ENCODE measurements around the gene OAS1. TPM values are rescaled to one million over a fixed set of nuclear protein-coding genes. Genes with fewer than 3 reads are reported as not detected.
"Not testable (repeated sequence)": the region's sequence is repeated elsewhere in the genome, so short reads cannot be mapped to it uniquely, and the experiment has no call there.

OAS1 gene
- total RNA-seq, 1 donor from 2014 or later, result 14.0 TPM

- DNase-seq (ENCODE audit: low read depth), result peak; percentile 53
Measured at GRCh38 chr12:112900298-112901145, 6.2 kb upstream of the OAS1 start.

GRCh38 chr12:112901271-112901670 is 5.5 kb upstream of the OAS1 start:
- peak; percentile 47 for DNase-seq (ENCODE audit: low read depth)

- no peak for DNase-seq (ENCODE audit: low read depth)
Measured at GRCh38 chr12:112904571-112904970, 2.2 kb upstream of the OAS1 start.

DNA sequence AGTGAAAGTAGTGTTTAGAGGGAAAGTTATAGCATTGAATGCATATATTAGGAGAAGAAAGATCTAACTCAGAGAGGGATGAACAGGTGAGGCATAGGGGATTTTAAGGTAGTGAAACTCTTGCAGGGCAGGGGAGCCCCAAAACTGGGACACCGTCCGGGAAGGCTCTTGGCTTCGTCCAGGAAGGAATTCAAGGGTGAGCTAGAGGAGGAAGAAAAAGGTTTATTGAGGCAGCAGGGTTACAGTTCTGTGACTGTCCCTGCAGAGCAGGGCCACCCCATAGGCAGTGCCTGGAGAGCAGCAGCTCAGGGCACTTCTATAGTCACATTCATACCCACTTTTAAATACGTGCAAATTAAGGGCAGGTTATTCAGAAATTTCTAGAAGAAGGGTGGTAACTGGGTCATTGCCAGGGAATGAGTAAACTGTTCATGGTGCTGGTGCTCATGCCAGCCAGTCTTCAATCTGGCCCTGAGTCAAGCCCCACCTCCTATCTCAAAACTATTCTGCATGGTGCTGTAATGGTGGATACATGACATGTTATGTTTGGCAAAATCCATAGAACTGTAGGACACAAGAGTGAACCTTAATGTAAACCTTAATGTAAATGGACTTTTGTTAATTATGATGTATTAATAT is 1.2 kb upstream of the OAS1 start:
- no peak for DNase-seq (ENCODE audit: low read depth)

GRCh38 chr12:112907415-112908157 is 824 bp downstream of the OAS1 start:
- DNase-seq (ENCODE audit: low read depth), result no peak

DNA sequence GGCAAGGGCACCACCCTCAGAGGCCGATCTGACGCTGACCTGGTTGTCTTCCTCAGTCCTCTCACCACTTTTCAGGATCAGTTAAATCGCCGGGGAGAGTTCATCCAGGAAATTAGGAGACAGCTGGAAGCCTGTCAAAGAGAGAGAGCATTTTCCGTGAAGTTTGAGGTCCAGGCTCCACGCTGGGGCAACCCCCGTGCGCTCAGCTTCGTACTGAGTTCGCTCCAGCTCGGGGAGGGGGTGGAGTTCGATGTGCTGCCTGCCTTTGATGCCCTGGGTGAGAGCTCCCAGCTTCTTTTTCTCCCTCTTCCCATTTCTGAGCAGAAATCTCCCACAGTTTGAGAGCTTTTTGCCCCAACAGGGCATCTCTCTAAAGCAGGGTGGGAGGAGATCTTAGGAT is 1.8 kb downstream of the OAS1 start:
- no peak for DNase-seq (ENCODE audit: low read depth)

- DNase-seq (ENCODE audit: low read depth), result no peak
Measured at GRCh38 chr12:112909693-112910092, 2.9 kb downstream of the OAS1 start.

GRCh38 chr12:112913038-112913688 is 6.4 kb downstream of the OAS1 start:
- DNase-seq (ENCODE audit: low read depth), result no peak

GRCh38 chr12:112913888-112914287 is 7.1 kb downstream of the OAS1 start:
- not testable (repeated sequence) for DNase-seq (ENCODE audit: low read depth)

DNA sequence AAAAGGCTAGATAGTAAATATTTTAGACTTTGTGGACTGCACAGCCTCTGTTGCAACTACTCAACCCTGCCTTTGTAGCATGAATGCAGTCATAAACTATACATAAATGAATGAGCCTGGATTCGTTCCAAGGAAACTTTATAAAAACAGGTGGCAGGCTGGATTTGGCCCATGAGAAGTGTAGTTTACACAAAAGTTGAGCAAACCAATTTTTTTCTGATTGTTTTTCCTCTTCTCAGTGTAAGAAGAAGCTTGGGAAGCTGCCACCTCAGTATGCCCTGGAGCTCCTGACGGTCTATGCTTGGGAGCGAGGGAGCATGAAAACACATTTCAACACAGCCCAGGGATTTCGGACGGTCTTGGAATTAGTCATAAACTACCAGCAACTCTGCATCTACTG is 9.5 kb downstream of the OAS1 start:
- peak; percentile 43 for DNase-seq (ENCODE audit: low read depth)

- DNase-seq (ENCODE audit: low read depth), result no peak
Measured at GRCh38 chr12:112919121-112919520, 12.4 kb downstream of the OAS1 start.

DNA sequence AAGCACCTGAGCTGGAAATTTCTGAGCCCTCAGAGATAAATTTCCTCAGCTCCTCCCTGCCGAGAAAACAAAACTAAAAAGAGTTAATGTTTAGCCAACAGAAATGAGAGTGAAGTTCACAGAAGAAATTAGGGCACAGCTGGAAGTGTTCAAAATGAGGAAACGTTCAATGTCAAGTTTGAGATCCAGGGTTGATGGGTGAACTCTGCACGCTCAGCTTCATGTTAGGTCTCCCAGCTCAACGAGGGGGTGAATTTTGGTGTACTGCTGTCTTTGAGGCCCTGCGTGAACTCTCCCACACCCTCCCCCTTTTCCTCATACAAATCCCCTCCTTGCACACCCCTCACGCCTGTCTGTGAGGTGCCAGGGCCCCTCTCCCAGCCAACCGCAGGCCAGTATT is 18.2 kb downstream of the OAS1 start:
- DNase-seq (ENCODE audit: low read depth), result no peak

GRCh38 chr12:112926416-112927033 is 19.8 kb downstream of the OAS1 start:
- DNase-seq (ENCODE audit: low read depth), result not testable (repeated sequence)

GRCh38 chr12:112927475-112927874 is 20.7 kb downstream of the OAS1 start:
- DNase-seq (ENCODE audit: low read depth), result no peak

DNA sequence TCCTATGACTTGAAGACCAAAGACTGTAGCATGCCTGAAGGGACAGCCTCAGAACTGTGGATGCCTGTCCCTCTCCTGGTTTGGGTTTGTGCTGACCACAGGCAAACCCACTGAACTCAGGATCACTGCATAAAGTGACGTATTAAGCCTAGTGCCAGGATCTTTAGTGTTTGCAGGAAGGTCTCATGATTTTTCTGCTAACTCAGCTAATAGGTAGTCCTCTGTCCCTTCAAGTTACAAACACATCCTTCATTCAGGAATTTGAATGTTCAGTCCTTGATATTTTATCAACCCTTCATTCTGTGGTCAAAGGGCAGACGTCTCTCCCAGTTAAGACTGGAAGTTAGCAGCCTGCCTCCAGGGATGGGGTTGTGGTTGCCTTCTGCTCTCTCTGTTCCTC is 21.2 kb downstream of the OAS1 start:
- DNase-seq (ENCODE audit: low read depth), result no peak

- DNase-seq (ENCODE audit: low read depth), result no peak
Measured at GRCh38 chr12:112928978-112929377, 22.2 kb downstream of the OAS1 start.

- no peak for DNase-seq (ENCODE audit: low read depth)
Measured at GRCh38 chr12:112929715-112930114, 23.0 kb downstream of the OAS1 start.

DNA sequence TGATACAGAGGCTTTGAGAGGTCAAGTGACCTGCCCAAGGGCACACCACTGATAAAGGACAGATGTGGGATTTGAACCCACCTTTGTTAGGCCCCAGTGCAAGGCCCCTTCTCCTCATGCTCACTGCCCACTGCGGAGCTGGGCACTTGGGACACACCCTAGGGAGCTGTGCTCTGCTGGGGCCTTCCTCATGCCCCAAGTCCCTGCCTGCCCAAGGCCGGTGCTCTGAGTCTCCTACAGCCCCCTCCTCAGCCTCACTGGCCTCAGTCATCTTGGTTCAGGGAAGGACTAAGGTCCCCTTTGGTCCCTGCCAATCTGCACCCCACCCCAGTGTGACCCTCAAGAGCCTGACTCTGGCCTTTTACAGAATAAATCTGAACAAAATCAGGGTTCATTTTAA is 23.6 kb downstream of the OAS1 start:
- DNase-seq (ENCODE audit: low read depth), result no peak

DNA sequence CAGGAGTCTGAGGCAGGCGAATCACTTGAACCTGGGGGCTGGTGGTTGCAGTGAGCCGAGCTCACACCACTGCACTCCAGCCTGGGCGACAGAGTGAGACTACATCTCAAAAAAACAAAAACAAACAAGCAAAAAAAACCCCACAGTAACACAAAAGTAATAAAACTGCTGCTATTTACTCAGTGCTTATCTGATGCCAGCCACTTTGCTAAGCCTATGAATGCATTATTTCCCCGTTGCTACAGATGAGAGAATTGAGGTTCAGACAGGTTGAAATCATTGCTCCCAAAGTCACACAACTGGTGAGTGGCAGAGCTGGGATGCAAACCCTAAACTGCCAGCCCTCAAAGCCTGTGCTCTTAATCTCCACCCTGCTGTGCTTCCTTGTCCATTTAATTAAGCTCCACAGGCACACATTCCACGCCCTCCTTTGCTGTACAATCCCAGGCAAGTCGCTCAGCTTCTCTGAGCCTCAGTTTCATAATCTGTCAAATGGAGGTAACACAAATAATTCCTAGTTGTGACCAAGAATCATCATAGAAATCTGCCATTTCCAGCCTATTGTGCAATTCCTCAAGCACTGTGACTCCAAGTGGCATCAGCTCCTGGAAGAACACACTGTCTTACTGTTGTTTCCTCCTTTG is 25.8 kb downstream of the OAS1 start:
- no peak for DNase-seq (ENCODE audit: low read depth)

DNA sequence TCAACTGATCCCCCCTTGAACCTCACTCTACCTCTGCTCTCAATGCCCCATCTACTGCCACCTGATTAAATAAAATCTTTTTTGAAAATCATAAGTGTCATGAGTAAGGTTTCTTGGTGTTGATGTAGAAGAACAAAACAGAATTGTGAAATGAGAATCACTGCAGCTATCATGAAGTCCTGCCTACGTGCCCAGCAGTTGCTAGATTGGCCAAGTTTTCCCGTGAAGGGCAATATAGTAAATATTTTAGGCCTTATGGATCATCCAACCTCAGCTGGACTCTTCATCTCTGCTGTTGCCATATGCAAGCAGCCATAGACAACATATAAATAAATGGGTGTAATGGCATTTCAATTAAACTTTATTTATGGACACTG is 26.4 kb downstream of the OAS1 start:
- no peak for DNase-seq (ENCODE audit: low read depth)

- DNase-seq (ENCODE audit: low read depth), result no peak
Measured at GRCh38 chr12:112936264-112936663, 29.5 kb downstream of the OAS1 start.
